HepG2 (cell line): ENCODE measurements around the gene LRPPRC. TPM values are rescaled to one million over a fixed set of nuclear protein-coding genes. Genes with fewer than 3 reads are reported as not detected.

Experiments used
- BCL6 ChIP-seq: IDR thresholded peaks from 2 replicates; pipeline ENCODE4 v1.6.1; 2016; ENCODE audit warnings: missing genetic modification reagents, missing compliant biosample characterization
- DNMT1 ChIP-seq: sonication (generic); formaldehyde crosslinking; IDR thresholded peaks from 2 replicates; pipeline ENCODE4 v1.5.1; 2020; ENCODE audit warnings: mild to moderate bottlenecking, missing genetic modification reagents
- FOXA3 ChIP-seq: IDR thresholded peaks from 2 replicates; pipeline ENCODE4 v1.6.1; 2016; ENCODE audit warnings: missing genetic modification reagents, missing compliant biosample characterization
- HNRNPH1 ChIP-seq: fragments of 200-400 bp; formaldehyde crosslinking; optimal IDR thresholded peaks from 2 replicates; pipeline ENCODE3; 2017; ENCODE audit warnings: mild to moderate bottlenecking, low read depth, low read length
- KAT2B ChIP-seq: fragments of 150-350 bp; IDR thresholded peaks from 2 replicates; pipeline ENCODE4 v1.6.1; 2014; ENCODE audit warnings: low read depth, low read length, borderline replicate concordance
- MED8 ChIP-seq: sonication (generic); formaldehyde crosslinking; IDR thresholded peaks from 2 replicates; pipeline ENCODE4 v1.8.1; 2023; ENCODE audit warnings: mild to moderate bottlenecking, missing genetic modification reagents; ENCODE audit not compliant: insufficient replicate concordance
- REL ChIP-seq: sonication (generic); formaldehyde crosslinking; conservative IDR thresholded peaks from 2 replicates; pipeline ENCODE4 v1.8.0; 2022; ENCODE audit warnings: mild to moderate bottlenecking, missing genetic modification reagents, moderate library complexity
- ZFP36L2 ChIP-seq: sonication (generic); formaldehyde crosslinking; IDR thresholded peaks from 2 replicates; pipeline ENCODE4 v1.4.0; 2020; ENCODE audit warnings: missing genetic modification reagents
- ZNF501 ChIP-seq: sonication (generic); formaldehyde crosslinking; IDR thresholded peaks from 2 replicates; pipeline ENCODE4 v1.5.1; 2020; ENCODE audit warnings: mild to moderate bottlenecking, moderate library complexity, missing genetic modification reagents
- ZNF605 ChIP-seq: sonication (generic); formaldehyde crosslinking; IDR thresholded peaks from 2 replicates; pipeline ENCODE4 v1.8.0; 2022; ENCODE audit warnings: mild to moderate bottlenecking, missing genetic modification reagents
- ZSCAN12 ChIP-seq: sonication (generic); formaldehyde crosslinking; IDR thresholded peaks from 2 replicates; pipeline ENCODE4 v1.9.0; 2021; ENCODE audit warnings: mild to moderate bottlenecking, missing genetic modification reagents
- polyA plus RNA-seq, 8 experiments: library from polyadenylated mRNA; depleted of rRNA in 3 of 8; stranded (reverse) in 7 of 8; unstranded in 1 of 8; fragments of >200 nt; fragmentation: Illumina TruSeq in 4 of 8; extraction: Trizol in 4 of 8; gene quantifications; 2 replicates each; pipeline versions ENCODE4 v1.2.1 to v1.2.3, GENCODE V29; 2011 to 2016; ENCODE audit warnings: low read depth in 4 of 8, missing spikeins in 1 of 8, mixed read lengths in 1 of 8; ENCODE audit not compliant: insufficient read depth in 1 of 8
- total RNA-seq, 5 experiments: library from RNA; depleted of rRNA; stranded (reverse); fragments of >200 nt; fragmentation: Illumina TruSeq; extraction: Trizol; gene quantifications; 2 replicates each; pipeline ENCODE4 v1.2.3, GENCODE V29; 2016; ENCODE audit warnings: low read depth in 1 of 5
- TF ChIP-seq, protein P1 (sequence below): IDR thresholded peaks from 2 replicates; pipeline ENCODE4 v1.6.1; 2012; ENCODE audit warnings: inconsistent platforms
- TF ChIP-seq, protein P2 (sequence below): IDR thresholded peaks from 2 replicates; pipeline ENCODE4 v1.6.1; 2016
- TF ChIP-seq, protein P3 (sequence below): sonication (generic); formaldehyde crosslinking; IDR thresholded peaks from 2 replicates; pipeline ENCODE4 v1.4.0; 2020; ENCODE audit warnings: missing genetic modification reagents, mild to moderate bottlenecking, borderline replicate concordance

The LRPPRC gene
- total and polyA plus RNA-seq, 2 of the 13 experiments (the other 11 are each of a cell fraction or from before 2014, with no cell fraction given) = 117 to 167 TPM

DNA sequence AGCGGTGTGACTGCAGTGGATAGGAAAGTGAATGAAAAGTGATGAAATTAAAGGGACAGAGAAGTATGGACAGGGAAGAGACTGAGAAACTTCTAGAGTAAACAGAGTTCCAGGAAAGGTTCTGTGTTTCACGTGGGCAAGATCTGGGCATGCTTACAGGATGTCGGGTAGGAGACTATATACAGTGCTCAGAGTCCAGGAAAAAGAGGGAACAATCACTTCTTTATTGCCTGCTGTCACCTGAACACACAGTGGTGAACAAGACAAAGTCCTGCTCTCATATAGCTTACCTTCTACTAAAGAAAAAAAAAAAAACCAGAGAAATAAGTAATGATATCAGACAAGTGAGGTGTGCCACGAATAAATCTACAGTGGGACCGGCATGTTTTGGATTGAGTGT is 2.4 kb downstream of the LRPPRC start (continued):
- no peak for TF ChIP-seq ZNF501 (CRISPR knock-in tag)
- peak; percentile 47; the same call in 1 of the 2 replicates for TF ChIP-seq FOXA3 (CRISPR knock-in tag)
- no peak for TF ChIP-seq HNRNPH1
- TF ChIP-seq DNMT1 (CRISPR knock-in tag) = no peak
- TF ChIP-seq BCL6 (CRISPR knock-in tag) = peak; percentile 59; the same call in 1 of the 2 replicates
- TF ChIP-seq, protein P1, sequence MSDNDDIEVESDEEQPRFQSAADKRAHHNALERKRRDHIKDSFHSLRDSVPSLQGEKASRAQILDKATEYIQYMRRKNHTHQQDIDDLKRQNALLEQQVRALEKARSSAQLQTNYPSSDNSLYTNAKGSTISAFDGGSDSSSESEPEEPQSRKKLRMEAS = peak; percentile 53; the same call in 1 of the 2 replicates
- TF ChIP-seq, protein P2, sequence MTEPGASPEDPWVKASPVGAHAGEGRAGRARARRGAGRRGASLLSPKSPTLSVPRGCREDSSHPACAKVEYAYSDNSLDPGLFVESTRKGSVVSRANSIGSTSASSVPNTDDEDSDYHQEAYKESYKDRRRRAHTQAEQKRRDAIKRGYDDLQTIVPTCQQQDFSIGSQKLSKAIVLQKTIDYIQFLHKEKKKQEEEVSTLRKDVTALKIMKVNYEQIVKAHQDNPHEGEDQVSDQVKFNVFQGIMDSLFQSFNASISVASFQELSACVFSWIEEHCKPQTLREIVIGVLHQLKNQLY = 0 out of 2 replicates have a peak, but pooled peaks have one; percentile 40
- TF ChIP-seq ZSCAN12 = no peak
- TF ChIP-seq REL (CRISPR knock-in tag) = no peak
- no peak for TF ChIP-seq ZFP36L2
- TF ChIP-seq MED8 (CRISPR knock-in tag) = no peak
- TF ChIP-seq, protein P3, sequence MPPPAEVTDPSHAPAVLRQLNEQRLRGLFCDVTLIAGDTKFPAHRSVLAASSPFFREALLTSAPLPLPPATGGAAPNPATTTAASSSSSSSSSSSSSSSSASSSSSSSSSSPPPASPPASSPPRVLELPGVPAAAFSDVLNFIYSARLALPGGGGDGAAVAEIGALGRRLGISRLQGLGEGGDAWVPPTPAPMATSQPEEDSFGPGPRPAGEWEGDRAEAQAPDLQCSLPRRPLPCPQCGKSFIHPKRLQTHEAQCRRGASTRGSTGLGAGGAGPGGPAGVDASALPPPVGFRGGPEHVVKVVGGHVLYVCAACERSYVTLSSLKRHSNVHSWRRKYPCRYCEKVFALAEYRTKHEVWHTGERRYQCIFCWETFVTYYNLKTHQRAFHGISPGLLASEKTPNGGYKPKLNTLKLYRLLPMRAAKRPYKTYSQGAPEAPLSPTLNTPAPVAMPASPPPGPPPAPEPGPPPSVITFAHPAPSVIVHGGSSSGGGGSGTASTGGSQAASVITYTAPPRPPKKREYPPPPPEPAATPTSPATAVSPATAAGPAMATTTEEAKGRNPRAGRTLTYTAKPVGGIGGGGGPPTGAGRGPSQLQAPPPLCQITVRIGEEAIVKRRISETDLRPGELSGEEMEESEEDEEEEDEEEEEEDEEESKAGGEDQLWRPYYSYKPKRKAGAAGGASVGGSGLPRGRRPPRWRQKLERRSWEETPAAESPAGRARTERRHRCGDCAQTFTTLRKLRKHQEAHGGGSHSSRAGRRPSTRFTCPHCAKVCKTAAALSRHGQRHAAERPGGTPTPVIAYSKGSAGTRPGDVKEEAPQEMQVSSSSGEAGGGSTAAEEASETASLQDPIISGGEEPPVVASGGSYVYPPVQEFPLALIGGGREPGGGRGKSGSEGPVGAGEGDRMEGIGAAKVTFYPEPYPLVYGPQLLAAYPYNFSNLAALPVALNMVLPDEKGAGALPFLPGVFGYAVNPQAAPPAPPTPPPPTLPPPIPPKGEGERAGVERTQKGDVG (CRISPR knock-in tag) = no peak
- no peak for TF ChIP-seq ZNF605 (CRISPR knock-in tag)
- TF ChIP-seq KAT2B = no peak
